GM12892 (cell line): Measurements from ENCODE around the gene REX1BD.

Experiments
- POLR2A ChIP-seq: IDR thresholded peaks from 2 replicates; pipeline ENCODE4 v1.6.1; 2011; ENCODE audit warnings: low read depth, low read length, control low read depth
- POLR2AphosphoS5 ChIP-seq: IDR thresholded peaks from 2 replicates; pipeline ENCODE4 v1.6.1; 2011; ENCODE audit warnings: low read depth, low read length, control low read depth

DNA sequence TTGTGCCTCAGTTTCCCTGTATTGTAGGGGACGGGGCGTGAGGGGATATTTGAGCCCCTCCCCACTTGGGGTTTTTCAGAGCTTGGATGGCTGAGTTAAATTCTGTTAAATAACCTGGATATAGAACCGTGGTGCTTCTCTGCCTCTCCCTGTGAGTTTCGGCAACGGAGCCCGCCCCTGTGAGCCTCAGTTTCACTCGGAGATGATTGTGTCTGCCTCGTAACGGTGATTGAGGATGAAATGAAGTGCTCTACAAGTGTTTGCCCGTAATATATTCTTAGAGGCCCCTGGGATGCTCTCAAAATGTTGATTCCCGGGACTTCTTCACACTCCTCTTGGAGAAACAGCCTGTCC, 30.4 kb upstream of the REX1BD start:
- TF ChIP-seq POLR2A (no peak), POLR2AphosphoS5 (no peak)
